HCT116 (cell line): ENCODE results near the gene ITM2B. TPM values are rescaled to one million over a fixed set of nuclear protein-coding genes. Genes with fewer than 3 reads are reported as not detected.

Experiments
- ATAC-seq: fragments of 200-7000 bp; cut with Tn5 transposase; 2 replicates; pipeline ENCODE4 v1.9.1; 2020; ENCODE audit warnings: mild to moderate bottlenecking, moderate library complexity
- BruUV-seq: library from RNA; stranded (reverse); fragments of 400-500 nt; replicated peaks from 2 replicates; lab custom pipeline; 2021; lab: Mats Ljungman, UMichigan
- CTCF ChIA-PET: fragments of 300-600 bp; sonication (Branson Sonifier 250); formaldehyde crosslinking; loops from one replicate; lab custom pipeline; 2021; ENCODE audit warnings: antibody characterized with exemption; lab: Charles Lee
- POLR2A ChIA-PET: fragments of 300-600, 350-600 bp; sonication (Branson Sonifier 250); formaldehyde crosslinking; loops from one replicate; lab custom pipeline; 2021; ENCODE audit warnings: antibody characterized with exemption; lab: Charles Lee
- RAD21 ChIA-PET, 2 experiments: fragments of 300-600 bp; sonication (Branson Sonifier 250); formaldehyde crosslinking; loops; one replicate each; lab custom pipeline; 2023; ENCODE audit warnings: low total read pairs in 2 of 2; ENCODE audit not compliant: uncharacterized antibody in 2 of 2, unreplicated experiment in 2 of 2, low non-redundant PET in 1 of 2; lab: Charles Lee
- DNase-seq: peaks from one replicate; pipeline ENCODE4 v3.0.0-alpha.2; 2010; ENCODE audit warnings: low read depth, low spot score
- H2AFZ ChIP-seq: fragments of 200-600 bp; shearing (Covaris generic), sonication (generic); 2 replicates; pipeline ENCODE4 v1.6.1; 2017; ENCODE audit warnings: low read depth, mixed run types, mixed read lengths, antibody characterized with exemption, low read length; ENCODE audit not compliant: poor library complexity, severe bottlenecking
- H3K27ac ChIP-seq: 2 replicates; pipeline ENCODE4 v1.5.1; 2012; ENCODE audit warnings: low read depth, low read length
- H3K27me3 ChIP-seq: fragments of 200-600 bp; sonication (generic); 2 replicates; pipeline ENCODE4 v1.6.1; 2016; ENCODE audit warnings: mixed run types, low read length, mixed read lengths; ENCODE audit not compliant: insufficient read depth
- H3K36me3 ChIP-seq, 2 experiments: fragments of 200-500 bp in 1 of 2; fragments of 200-600 bp in 1 of 2; sonication (Bioruptor generic) in 1 of 2; sonication (generic) in 1 of 2; 2 replicates each; pipeline versions ENCODE4 v1.5.1 to v1.6.1; 2014 to 2016; ENCODE audit warnings: low read length in 2 of 2, inconsistent platforms in 1 of 2, mixed read lengths in 1 of 2, mixed run types in 1 of 2; ENCODE audit not compliant: insufficient read depth in 2 of 2, control insufficient read depth in 1 of 2
- H3K4me1 ChIP-seq, 2 experiments: fragments of 200-600 bp in 1 of 2; sonication (generic) in 1 of 2; 2 replicates each; pipeline versions ENCODE4 v1.5.1 to v1.6.1; 2012 to 2017; ENCODE audit warnings: low read length in 2 of 2, inconsistent platforms in 1 of 2, mild to moderate bottlenecking in 1 of 2, mixed read lengths in 1 of 2, mixed run types in 1 of 2, moderate library complexity in 1 of 2; ENCODE audit not compliant: insufficient read depth in 2 of 2, control insufficient read depth in 1 of 2
- H3K4me2 ChIP-seq: fragments of 200-600 bp; sonication (generic); 2 replicates; pipeline ENCODE4 v1.6.1; 2017; ENCODE audit warnings: mixed run types, low read length, mixed read lengths
- H3K4me3 ChIP-seq, 2 experiments: fragments of 200-600 bp in 1 of 2; sonication (generic) in 1 of 2; replicated peaks in 1 of 2; 2 replicates each; pipeline ENCODE4 v1.5.1; 2011 to 2016; ENCODE audit warnings: low read length in 2 of 2, control low read depth in 1 of 2, low read depth in 1 of 2, mild to moderate bottlenecking in 1 of 2, mixed read lengths in 1 of 2, mixed run types in 1 of 2
- H3K79me2 ChIP-seq: fragments of 200-600 bp; sonication (generic); 2 replicates; pipeline ENCODE4 v1.6.1; 2017; ENCODE audit warnings: mild to moderate bottlenecking, mixed run types, low read length, moderate library complexity, mixed read lengths; ENCODE audit not compliant: insufficient read depth
- H3K9ac ChIP-seq: fragments of 200-600 bp; sonication (generic); 2 replicates; pipeline ENCODE4 v1.6.1; 2016; ENCODE audit warnings: low read length, mixed read lengths
- H3K9me2 ChIP-seq: fragments of 200-600 bp; sonication (generic), shearing (Covaris generic); 2 replicates; pipeline ENCODE4 v1.6.1; 2017; ENCODE audit warnings: mixed run types, mild to moderate bottlenecking, moderate library complexity; ENCODE audit not compliant: insufficient read depth
- H3K9me3 ChIP-seq, 2 experiments: fragments of 200-500 bp in 1 of 2; fragments of 200-600 bp in 1 of 2; sonication (Bioruptor generic) in 1 of 2; sonication (generic) in 1 of 2; 2 replicates each; pipeline ENCODE4 v1.6.1; 2014 to 2017; ENCODE audit warnings: low read length in 2 of 2, mixed read lengths in 2 of 2, inconsistent platforms in 1 of 2, low read depth in 1 of 2, mild to moderate bottlenecking in 1 of 2, mixed run types in 1 of 2, moderate library complexity in 1 of 2; ENCODE audit not compliant: control insufficient read depth in 1 of 2, insufficient read depth in 1 of 2
- H4K20me1 ChIP-seq: fragments of 200-600 bp; sonication (generic), shearing (Covaris generic); 2 replicates; pipeline ENCODE4 v1.6.1; 2017; ENCODE audit warnings: mixed run types, mild to moderate bottlenecking, moderate library complexity; ENCODE audit not compliant: insufficient read depth
- CBX3 ChIP-seq: IDR thresholded peaks from 2 replicates; pipeline ENCODE4 v1.6.1; 2012; ENCODE audit warnings: low read depth
- CEBPB ChIP-seq: IDR thresholded peaks from 2 replicates; pipeline ENCODE4 v1.6.1; 2012; ENCODE audit warnings: low read depth
- ELF1 ChIP-seq: IDR thresholded peaks from 2 replicates; pipeline ENCODE4 v1.6.1; 2012; ENCODE audit warnings: low read depth, borderline replicate concordance
- EZH2 ChIP-seq: fragments of 200-600 bp; sonication (generic); IDR thresholded peaks from 2 replicates; pipeline ENCODE4 v1.6.1; 2017; ENCODE audit warnings: antibody characterized with exemption, mixed run types
- FOSL1 ChIP-seq: IDR thresholded peaks from 2 replicates; pipeline ENCODE4 v1.6.1; 2012; ENCODE audit warnings: low read depth
- JUND ChIP-seq: IDR thresholded peaks from 2 replicates; pipeline ENCODE4 v1.6.1; 2012
- POLR2AphosphoS5 ChIP-seq: IDR thresholded peaks from 2 replicates; pipeline ENCODE4 v1.6.1; 2011; ENCODE audit warnings: mild to moderate bottlenecking, low read depth, low read length, moderate library complexity
- SRF ChIP-seq: IDR thresholded peaks from 2 replicates; pipeline ENCODE4 v1.6.1; 2012; ENCODE audit warnings: low read depth
- TCF7L2 ChIP-seq: IDR thresholded peaks from 2 replicates; pipeline ENCODE4 v1.7.0; 2011; ENCODE audit warnings: borderline replicate concordance, inconsistent platforms; ENCODE audit not compliant: insufficient read depth, insufficient read length; ENCODE audit errors: extremely low read depth
- YY1 ChIP-seq: IDR thresholded peaks from 2 replicates; pipeline ENCODE4 v1.6.1; 2011; ENCODE audit warnings: low read length, low read depth, moderate library complexity, mild to moderate bottlenecking; ENCODE audit not compliant: insufficient replicate concordance; ENCODE audit errors: extremely low read depth
- ZFX ChIP-seq: fragments of 450-650 bp; IDR thresholded peaks from 2 replicates; pipeline ENCODE4 v1.6.1; 2017
- ZNF274 ChIP-seq: fragments of 200-500 bp; sonication (Bioruptor generic); IDR thresholded peaks from 2 replicates; pipeline ENCODE4 v1.6.1; 2014; ENCODE audit warnings: mild to moderate bottlenecking, low read depth, low read length, inconsistent platforms
- intact Hi-C: fragments of 100-400 bp; cut with micrococcal nuclease; formaldehyde crosslinking; loops from 2 replicates; pipeline ENCODE4 v1.10.0; 2022
- total RNA-seq: library from RNA; stranded (reverse); gene quantifications from one replicate; pipeline ENCODE4 v1.2.1, GENCODE V29; 2021; ENCODE audit not compliant: unreplicated experiment
- TF ChIP-seq, protein P1 (sequence below): IDR thresholded peaks from 2 replicates; pipeline ENCODE4 v1.6.1; 2012
- TF ChIP-seq, protein P2 (sequence below): IDR thresholded peaks from 2 replicates; pipeline ENCODE4 v1.6.1; 2012
- TF ChIP-seq, protein P3 (sequence below), 3 experiments: fragments of 200-600 bp in 1 of 3; sonication (generic) in 1 of 3; IDR thresholded peaks in 2 of 3; conservative IDR thresholded peaks in 1 of 3; 2 replicates each; pipeline ENCODE4 v1.5.1; 2012 to 2017; ENCODE audit warnings: low read depth in 2 of 3, low read length in 2 of 3, antibody characterized with exemption in 1 of 3, borderline replicate concordance in 1 of 3, control low read depth in 1 of 3, mild to moderate bottlenecking in 1 of 3, mixed read lengths in 1 of 3, mixed run types in 1 of 3, moderate library complexity in 1 of 3; ENCODE audit not compliant: insufficient read depth in 1 of 3
- TF ChIP-seq, protein P4 (sequence below): IDR thresholded peaks from 2 replicates; pipeline ENCODE4 v1.6.1; 2011; ENCODE audit warnings: mild to moderate bottlenecking, low read length, moderate library complexity; ENCODE audit not compliant: insufficient replicate concordance; ENCODE audit errors: extremely low read depth

The ITM2B gene
- total RNA-seq, 1 experiment from 2014 or later, result 124 TPM

DNA sequence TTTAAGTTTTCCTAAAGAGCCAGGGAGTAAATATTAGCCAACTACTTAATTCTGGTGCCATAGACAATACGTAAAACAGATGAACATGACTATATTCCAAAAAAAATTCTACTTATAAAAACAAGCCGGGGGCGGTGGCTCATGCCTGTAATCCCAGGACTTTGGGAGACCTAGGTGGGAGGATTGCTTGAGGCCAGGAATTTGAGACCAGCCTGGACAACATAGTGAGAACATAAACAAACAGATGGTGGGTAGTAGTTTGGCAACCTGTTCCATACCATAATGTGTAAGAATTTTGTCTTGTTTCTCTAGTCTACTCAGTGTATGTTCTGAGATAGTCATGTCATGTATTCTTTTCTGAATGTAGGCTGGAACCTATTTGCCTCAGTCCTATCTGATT, 25.4 kb downstream of the ITM2B start:
- Histone ChIP-seq H3K4me3 (no peak overlapping the region), H3K9me2 (no peaks in the 10 kb centered on the region), H3K79me2 (no peaks in the 10 kb centered on the region), H3K9ac (no peak overlapping the region), H3K4me2 (no peak overlapping the region), H3K4me1 (peaks cover 0 to 10% of the 10 kb centered on the region in 2 experiments; a peak in 3 of 4 replicates), H3K36me3 (peaks cover 0 to 27% of the 10 kb centered on the region in 2 experiments; a peak in 2 of 4 replicates), H4K20me1 (no peaks in the 10 kb centered on the region), H3K27ac (no peak overlapping the region), H3K9me3 (no peaks in the 10 kb centered on the region), H2AFZ (no peak overlapping the region), H3K27me3 (no peaks in the 10 kb centered on the region)
- TF ChIP-seq CBX3 (no peak), POLR2AphosphoS5 (no peak), FOSL1 (no peak), CEBPB (no peak), YY1 (no peak), ZFX (no peak), JUND (no peak), ZNF274 (no peak), EZH2 (no peak), ELF1 (no peak), SRF (no peak), TCF7L2 (no peak)
- TF ChIP-seq, protein P1, sequence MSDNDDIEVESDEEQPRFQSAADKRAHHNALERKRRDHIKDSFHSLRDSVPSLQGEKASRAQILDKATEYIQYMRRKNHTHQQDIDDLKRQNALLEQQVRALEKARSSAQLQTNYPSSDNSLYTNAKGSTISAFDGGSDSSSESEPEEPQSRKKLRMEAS, result no peak
- TF ChIP-seq, protein P2, sequence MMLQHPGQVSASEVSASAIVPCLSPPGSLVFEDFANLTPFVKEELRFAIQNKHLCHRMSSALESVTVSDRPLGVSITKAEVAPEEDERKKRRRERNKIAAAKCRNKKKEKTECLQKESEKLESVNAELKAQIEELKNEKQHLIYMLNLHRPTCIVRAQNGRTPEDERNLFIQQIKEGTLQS, result no peak
- TF ChIP-seq, protein P3, sequence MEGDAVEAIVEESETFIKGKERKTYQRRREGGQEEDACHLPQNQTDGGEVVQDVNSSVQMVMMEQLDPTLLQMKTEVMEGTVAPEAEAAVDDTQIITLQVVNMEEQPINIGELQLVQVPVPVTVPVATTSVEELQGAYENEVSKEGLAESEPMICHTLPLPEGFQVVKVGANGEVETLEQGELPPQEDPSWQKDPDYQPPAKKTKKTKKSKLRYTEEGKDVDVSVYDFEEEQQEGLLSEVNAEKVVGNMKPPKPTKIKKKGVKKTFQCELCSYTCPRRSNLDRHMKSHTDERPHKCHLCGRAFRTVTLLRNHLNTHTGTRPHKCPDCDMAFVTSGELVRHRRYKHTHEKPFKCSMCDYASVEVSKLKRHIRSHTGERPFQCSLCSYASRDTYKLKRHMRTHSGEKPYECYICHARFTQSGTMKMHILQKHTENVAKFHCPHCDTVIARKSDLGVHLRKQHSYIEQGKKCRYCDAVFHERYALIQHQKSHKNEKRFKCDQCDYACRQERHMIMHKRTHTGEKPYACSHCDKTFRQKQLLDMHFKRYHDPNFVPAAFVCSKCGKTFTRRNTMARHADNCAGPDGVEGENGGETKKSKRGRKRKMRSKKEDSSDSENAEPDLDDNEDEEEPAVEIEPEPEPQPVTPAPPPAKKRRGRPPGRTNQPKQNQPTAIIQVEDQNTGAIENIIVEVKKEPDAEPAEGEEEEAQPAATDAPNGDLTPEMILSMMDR (IDR thresholded peaks at IDR 0.05 in 2 of 3, conservative IDR thresholded peaks at IDR 0.05 in 1 of 3; ENCODE audit: borderline replicate concordance in 1 of 3, insufficient read depth in 1 of 3, low read depth in 2 of 3, low read length in 2 of 3), result no peak
- TF ChIP-seq, protein P4, sequence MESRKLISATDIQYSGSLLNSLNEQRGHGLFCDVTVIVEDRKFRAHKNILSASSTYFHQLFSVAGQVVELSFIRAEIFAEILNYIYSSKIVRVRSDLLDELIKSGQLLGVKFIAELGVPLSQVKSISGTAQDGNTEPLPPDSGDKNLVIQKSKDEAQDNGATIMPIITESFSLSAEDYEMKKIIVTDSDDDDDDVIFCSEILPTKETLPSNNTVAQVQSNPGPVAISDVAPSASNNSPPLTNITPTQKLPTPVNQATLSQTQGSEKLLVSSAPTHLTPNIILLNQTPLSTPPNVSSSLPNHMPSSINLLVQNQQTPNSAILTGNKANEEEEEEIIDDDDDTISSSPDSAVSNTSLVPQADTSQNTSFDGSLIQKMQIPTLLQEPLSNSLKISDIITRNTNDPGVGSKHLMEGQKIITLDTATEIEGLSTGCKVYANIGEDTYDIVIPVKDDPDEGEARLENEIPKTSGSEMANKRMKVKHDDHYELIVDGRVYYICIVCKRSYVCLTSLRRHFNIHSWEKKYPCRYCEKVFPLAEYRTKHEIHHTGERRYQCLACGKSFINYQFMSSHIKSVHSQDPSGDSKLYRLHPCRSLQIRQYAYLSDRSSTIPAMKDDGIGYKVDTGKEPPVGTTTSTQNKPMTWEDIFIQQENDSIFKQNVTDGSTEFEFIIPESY, result no peak
- intact Hi-C loops, result no loop called here
- DNase-seq, result no peak
- CTCF ChIA-PET, result no interaction called here
- no peak for ATAC-seq
- POLR2A ChIA-PET, result no interaction called here
- BruUV-seq, result no TSS peak
- RAD21 ChIA-PET, result no interaction called here
